HG03159 (cell line): ENCODE measurements around the gene TTC23L.
"Not testable (repeated sequence)": the region's sequence is repeated elsewhere in the genome, so short reads cannot be mapped to it uniquely, and the experiment has no call there.

Experiments
- ATAC-seq: cut with Tn5 transposase; IDR thresholded peaks from one replicate; pipeline ENCODE4 v1.9.1; 2021; ENCODE audit warnings: mild to moderate bottlenecking, moderate library complexity; ENCODE audit not compliant: unreplicated experiment

TTC23L gene

DNA sequence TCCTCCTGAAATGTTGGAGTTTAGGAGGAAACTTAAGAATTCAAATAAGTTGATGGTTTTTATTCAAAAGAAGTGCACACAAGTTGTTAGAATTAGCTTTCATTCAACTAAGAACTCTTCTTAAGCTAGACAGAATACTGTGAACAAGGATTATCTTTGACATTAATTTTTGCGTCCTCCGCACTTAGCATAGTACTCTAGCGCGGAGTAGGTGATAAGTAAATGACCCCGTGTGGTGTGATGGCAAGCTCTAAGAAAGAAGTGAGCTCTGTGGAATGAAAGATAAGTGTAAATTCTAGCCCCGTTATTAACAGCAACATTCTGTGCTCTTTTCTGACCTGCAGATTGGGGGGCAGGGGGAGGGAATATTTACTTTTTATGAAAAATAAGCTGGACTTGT lies 77.6 kb downstream of the TTC23L start:
- no peak for ATAC-seq

DNA sequence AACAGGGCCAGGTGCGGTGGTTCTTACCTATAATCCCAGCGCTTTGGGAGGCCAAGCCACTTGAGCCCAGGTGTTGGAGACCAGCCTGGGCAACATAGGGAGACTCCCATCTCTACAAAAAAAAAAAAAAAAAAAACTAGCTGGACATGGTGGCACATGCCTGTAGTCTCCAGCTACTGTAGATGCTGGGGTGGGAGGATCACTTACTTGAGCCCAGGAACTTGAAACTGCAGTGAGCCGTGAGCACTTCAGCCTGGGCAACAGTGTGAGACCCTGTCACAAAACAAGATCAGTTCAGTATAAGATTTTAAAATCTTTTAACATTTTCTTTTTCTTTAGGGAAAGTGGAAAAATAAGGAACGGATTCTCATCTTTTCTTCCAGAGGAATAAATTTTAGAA lies 79.1 kb downstream of the TTC23L start:
- no peak for ATAC-seq

DNA sequence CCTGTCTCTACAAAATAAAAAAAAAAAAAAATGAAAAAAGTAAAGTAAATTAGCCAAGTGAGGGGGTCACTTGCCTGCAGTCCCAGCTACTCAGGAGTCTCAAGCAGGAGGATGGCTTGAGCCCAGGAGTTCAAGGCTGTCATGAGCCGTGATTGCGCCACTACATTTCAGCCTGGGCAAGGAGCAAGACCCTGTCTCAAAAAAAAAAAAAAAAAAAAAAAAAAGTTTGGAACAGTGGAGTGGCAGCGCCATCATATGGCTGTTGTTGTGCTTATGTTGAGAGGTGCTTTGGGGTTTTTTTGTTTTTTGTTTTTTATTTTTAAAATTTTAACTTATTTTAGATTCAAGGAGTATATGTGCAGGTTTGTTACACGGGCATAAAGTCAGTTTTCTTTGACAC lies 80.1 kb downstream of the TTC23L start:
- ATAC-seq, result no peak

DNA sequence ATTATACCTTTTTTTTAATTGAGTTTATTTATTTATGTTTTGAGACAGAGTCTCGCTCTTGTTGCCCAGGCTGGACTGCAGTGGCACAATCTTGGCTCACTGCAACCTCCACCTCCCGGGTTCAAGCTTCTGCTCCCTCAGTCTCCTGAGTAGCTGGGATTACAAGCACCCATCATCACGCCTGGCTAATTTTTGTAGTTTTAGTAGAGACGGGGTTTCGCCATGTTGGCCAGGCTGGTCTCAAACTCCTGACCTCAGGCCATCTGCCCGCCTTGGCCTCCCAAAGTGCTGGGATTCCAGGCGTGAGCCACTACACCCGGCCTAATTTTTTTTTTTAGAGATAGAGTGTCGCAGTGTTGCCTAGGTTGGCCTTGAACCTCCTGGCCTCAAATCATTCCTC lies 84.3 kb downstream of the TTC23L start:
- ATAC-seq, result not testable (repeated sequence)

DNA sequence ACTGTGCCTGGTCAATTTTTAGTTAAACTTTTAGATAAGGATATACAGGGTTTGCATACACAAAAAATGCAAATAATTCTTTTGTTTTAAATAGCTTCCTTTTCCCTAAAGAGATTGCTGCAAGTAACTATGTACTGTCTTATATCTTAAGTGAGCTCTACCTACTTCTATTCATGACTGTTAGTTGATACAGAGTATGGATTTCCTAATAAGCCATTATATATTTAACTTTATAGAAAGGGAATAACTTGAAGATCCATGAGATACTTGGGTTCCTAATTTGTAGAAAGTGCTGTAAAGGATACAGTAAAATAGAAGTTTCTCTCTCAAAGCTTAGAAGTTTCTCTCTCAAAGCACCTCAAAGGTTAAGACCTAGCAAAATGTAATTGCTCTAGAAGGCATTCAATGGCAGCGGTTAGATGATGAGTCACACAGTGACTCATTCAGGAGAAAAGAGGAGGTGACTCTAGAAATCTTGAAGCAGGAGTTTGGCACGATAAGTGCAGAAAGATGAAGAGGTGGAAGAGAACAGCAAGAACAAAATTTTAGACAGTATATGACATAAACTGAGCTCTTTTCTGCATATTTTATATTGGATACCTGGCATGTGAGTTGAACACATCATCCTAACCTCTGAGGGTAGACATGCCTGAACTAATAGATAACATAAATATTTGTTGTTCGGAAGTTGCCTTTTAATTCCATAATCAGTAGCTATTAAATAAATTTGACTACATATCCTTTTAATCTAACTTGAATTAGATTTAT lies 84.9 kb downstream of the TTC23L start:
- peak; percentile 43 for ATAC-seq

DNA sequence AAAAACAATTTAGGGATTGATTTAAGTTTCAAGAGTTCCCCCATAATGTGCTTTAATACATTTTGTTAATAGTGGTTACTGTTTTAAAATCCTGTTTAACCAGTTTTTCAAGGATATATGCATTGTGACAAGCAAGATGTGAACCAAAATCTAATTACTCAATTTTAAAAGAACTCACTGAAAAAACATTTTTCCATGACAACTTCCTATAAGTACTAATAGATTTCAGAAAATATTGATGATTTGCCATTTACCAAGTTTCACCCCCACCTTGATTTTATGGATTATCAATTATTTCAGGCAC lies 85.5 kb downstream of the TTC23L start:
- no peak for ATAC-seq

DNA sequence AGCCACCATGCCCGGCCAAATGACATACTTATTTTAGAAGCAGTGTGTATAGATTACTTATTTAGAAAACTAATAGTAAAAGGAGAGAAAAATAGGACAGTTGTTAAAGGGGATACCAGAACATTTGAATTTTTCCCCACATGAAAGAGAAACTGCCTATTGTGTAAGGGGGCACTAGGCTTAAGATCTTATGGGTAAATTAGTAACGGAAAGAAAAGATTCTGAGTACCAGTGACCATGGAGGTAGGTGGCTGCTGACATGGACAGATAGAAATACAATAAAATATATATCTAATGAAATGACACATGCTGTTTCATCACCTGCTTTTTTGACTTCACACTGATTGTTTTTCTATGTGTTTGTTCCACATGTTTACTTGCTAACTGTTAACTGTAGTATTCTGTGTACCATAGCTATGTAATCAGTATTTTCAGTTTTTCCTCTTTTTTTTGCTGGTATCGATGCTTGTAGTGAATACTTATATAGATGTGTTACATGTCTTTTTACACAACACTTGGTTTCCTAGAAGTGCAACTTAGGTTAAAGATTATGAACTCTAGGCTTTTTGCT lies 87.4 kb downstream of the TTC23L start:
- no peak for ATAC-seq

DNA sequence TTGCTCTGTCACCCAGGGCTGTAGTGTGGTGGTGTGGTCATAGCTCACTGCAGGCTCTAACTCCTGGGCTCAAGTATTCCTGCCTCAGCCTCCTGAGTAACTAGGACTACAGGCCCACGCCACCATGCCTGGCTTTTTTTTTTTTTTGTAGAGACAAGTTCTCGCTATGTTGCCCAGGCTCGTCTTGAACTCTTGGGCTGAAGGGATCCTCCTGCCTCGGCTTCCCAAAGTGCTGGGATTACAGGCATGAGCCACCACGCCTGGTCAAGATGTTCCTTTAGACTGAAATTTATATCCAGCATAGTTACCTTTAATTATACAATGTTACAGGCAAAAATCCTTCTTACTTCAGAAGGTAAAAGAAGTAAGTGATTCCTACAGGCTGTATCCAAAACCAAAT lies 88.8 kb downstream of the TTC23L start:
- no peak for ATAC-seq

DNA sequence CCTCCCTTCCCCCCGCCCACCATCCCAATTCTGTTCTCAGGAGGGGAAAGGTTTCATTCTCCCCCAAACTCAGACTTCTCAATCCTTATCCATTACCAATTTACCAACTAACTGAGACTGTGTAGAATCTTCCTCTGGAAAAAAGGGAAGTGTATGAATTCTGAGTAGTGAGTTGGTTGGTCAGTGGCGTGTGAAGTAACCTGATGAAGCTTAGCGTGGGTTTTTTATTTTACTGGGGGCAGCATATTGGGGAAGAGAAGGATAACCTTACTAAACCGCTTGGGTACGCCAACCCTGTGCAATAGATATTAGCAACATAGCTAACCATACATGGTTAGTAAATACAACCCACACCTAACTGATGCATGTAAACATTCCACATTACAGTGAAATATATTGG lies 89.3 kb downstream of the TTC23L start:
- ATAC-seq, result no peak

DNA sequence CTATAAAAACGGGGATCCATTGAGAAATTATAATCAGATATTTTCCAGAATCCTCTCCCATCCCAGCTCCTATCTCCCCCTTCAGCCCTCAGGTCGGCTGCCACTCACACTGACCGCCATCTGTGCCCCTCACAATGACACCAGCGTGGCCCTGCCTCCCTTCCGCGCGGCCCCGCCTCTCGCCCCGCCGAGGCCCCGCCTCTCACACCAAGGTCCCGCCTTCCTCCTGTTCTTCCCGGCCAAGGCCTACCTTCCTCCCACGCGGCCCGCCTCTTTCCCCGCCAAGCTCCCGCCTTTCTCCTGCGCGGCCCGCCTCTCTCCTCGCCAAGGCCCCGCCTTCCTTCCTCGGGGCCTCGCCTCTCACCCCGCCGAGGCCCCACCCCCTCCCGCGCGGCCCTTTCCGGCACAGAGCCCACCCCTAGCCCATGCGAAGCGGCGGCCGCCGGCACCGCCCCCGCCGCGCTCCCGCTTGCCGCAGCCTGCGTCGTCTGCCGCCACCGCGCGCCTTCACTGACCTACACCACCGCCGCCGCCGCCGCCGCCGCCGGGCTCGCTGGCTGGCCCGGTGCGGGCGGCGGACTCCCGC lies 90.3 kb downstream of the TTC23L start, which contains the start of gene DNAJC21:
TSS of gene DNAJC21 (plus strand) at position 426 of the 586 bp plus-strand sequence. CDS start 261 bp downstream, outside the sequence.
- peak; percentile 90 for ATAC-seq

DNA sequence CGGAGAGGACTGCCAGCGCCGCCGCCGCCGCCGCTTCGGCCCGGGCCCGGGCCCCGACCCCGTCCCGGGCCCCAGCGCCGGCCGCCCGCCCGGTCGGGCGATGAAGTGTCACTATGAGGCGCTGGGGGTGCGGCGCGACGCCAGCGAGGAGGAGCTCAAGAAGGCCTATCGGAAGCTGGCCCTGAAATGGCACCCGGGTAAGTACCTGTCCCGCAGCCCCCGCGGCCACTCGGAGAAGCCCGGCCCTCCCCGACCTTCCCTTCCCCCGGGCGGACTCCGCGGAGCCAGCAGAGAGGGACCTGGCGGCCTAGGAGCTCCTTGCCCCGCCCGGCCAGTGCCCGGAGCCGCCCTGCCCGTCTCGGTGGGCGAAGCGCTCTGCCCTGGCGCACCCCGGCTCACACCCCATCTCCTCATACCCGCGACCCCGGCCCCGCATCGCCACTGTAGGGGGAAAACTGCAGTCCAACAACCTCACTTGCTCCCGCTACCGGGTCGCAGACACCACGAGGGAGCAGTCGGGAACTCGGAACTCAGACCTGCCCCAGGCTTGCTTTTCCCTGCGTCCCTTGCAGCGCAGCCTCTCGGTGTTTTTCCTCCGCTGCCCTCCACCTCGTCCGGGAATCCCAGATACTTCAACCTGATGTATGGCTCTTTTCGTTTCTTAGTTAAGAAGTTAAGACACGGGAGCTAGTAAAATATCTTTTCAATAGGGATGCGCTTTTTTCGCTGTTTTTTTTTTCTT lies 90.9 kb downstream of the TTC23L start:
- peak; percentile 75 for ATAC-seq

DNA sequence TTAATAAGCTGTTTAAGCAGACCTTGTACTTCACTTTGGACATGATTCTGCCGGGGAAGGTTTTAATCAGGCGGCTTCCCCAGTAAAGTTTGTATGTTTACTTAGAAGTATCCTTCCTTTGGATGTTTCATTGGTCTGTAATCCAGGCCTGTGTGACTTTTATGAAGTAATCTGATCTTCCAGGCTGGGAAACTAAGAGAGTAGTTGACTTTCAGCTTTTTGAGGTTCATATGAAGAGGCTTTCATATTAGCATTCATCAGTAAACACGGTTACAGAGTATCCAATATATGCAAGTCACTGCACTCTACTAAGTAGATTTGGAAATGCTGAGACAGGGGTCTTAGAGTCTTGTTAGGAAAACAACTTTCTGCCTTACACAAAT lies 91.5 kb downstream of the TTC23L start:
- no peak for ATAC-seq

DNA sequence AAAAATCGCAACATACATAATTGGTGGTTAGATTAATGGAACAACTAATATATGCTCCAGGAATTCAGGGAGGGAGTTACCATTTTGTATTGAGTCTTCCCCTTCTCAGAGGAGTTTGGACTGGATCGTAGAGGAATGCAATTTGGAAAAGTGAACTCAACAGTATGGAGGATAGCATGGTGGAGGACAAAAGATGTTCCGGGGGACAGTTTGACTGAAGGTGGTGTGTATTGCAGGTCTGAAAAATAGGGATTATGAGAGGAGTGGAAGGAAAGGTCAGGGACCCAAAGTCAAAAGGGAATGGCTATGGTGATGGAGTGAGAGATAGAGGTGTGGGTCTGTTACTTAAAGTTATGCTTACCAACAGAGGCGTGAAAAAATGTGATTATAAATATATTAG lies 91.9 kb downstream of the TTC23L start:
- no peak for ATAC-seq

DNA sequence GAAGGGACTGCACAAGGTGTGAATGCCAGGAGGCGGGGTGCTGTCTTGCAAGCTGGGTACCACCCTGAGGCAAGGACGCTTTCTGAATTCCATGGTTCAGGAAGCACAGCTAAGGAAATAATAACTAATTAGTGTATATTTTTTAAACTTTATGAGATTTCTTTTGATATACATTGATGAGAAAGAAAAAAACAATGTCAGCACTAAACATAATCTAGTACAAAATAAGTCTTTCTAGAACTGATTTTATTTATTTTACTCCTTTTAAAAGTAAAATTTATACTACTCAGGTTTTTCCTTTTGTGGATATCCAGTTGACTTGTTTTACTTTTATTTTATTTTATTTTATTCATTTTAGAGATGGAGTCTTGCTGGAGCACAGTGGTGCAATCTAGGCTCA lies 94.0 kb downstream of the TTC23L start:
- ATAC-seq, result no peak

DNA sequence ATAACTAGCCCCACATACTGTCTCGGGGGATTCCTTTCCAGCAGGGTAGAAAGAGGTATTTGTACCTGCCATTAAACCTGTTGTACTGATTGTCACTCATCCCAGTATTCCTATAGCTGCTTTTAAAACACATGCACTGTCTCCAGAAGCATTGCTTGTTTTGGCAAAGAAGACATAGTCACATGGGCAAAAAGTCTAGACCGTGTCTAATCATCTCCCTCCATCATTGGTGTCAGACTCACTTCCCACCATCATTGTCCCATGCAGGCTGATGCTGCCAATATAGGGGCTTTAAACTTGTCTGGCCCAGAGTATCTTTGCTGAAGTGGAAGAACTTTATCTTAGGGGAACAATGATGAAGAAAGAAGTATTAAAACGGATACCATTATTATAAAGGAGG lies 103.0 kb downstream of the TTC23L start:
- no peak for ATAC-seq

DNA sequence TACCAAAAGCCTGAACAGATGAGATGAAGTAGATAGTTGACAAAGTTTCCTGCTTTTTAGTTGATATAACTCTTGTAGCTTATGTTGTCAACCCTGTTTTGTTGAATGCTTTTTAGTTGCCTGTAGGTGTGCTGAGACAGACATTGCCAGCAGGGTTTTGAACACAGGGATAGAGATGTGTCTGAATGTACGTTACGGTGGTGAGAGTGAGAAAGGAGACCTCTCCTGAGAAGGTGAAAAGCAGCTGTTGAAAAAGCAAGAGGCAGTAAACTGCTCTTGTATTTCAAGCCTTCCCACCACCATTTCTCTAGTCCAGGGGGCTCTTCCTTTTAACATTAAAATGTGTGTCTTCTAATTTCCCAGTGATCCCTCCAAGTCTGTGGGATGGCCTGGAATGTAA lies 105.1 kb downstream of the TTC23L start:
- ATAC-seq, result no peak

DNA sequence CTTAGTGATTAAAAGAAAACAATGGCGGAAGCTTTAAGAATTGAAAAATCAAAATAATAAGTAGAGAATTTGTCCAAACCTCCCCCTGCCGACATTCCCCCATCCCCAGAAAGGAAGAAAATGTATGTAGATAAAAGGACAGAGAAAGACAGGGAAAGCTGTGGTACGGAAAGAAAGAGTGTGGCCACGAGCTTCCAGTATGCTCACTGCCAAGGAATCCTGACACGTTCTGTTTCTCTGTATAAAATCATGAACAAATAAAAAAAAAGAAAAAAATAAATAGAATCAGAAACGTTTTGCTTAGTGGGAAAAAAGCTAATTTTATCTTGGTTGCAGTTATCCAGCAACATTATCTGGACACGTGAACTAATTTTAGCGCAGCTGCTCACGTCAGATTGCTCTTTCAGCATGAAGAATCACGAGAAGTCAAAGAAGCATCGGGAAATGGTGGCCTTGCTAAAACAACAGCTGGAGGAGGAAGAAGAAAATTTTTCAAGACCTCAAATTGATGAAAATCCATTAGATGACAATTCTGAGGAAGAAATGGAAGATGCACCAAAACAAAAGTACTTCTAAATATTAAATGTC lies 105.6 kb downstream of the TTC23L start:
- ATAC-seq, result no peak
